Measurements from ENCODE around the gene HELZ2. TPM values are rescaled to one million over a fixed set of nuclear protein-coding genes. Genes with fewer than 3 reads are reported as not detected.

Gene HELZ2
- total RNA-seq, 4 donors from 2014 or later: 3.5 to 41.9 (median 22.1) TPM

GRCh38 chr20:63551068-63551467 is 23.0 kb downstream of the HELZ2 start:
- Histone ChIP-seq H3K9me3 (no peaks in the 10 kb centered on the region), H3K4me3 (no peak overlapping the region), H3K4me1 (peaks cover 0 to 8% of the 10 kb centered on the region in 2 donors), H3K27ac (no peak overlapping the region), H3K27me3 (no peaks in the 10 kb centered on the region), H3K36me3 (no peaks in the 10 kb centered on the region)
- no peak for DNase-seq
- TF ChIP-seq, protein P1, sequence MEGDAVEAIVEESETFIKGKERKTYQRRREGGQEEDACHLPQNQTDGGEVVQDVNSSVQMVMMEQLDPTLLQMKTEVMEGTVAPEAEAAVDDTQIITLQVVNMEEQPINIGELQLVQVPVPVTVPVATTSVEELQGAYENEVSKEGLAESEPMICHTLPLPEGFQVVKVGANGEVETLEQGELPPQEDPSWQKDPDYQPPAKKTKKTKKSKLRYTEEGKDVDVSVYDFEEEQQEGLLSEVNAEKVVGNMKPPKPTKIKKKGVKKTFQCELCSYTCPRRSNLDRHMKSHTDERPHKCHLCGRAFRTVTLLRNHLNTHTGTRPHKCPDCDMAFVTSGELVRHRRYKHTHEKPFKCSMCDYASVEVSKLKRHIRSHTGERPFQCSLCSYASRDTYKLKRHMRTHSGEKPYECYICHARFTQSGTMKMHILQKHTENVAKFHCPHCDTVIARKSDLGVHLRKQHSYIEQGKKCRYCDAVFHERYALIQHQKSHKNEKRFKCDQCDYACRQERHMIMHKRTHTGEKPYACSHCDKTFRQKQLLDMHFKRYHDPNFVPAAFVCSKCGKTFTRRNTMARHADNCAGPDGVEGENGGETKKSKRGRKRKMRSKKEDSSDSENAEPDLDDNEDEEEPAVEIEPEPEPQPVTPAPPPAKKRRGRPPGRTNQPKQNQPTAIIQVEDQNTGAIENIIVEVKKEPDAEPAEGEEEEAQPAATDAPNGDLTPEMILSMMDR (IDR thresholded peaks at IDR 0.05): no peak
- TF ChIP-seq POLR2A (IDR thresholded peaks at IDR 0.05): no peak
- intact Hi-C loops (cut with DNase I; ENCODE audit: low total_unique reads): no loop called here

- DNase-seq: no peak
- Histone ChIP-seq H3K27me3 (no peaks in the 10 kb centered on the region), H3K27ac (no peak overlapping the region), H3K36me3 (no peaks in the 10 kb centered on the region), H3K4me3 (no peak overlapping the region), H3K9me3 (no peaks in the 10 kb centered on the region), H3K4me1 (peaks cover 0 to 8% of the 10 kb centered on the region in 2 donors)
- intact Hi-C loops (cut with DNase I; ENCODE audit: low total_unique reads): no loop called here
- no peak for TF ChIP-seq POLR2A (IDR thresholded peaks at IDR 0.05)
- TF ChIP-seq, protein P1 (IDR thresholded peaks at IDR 0.05): no peak
Measured at GRCh38 chr20:63549679-63550282, 24.3 kb downstream of the HELZ2 start.

DNA sequence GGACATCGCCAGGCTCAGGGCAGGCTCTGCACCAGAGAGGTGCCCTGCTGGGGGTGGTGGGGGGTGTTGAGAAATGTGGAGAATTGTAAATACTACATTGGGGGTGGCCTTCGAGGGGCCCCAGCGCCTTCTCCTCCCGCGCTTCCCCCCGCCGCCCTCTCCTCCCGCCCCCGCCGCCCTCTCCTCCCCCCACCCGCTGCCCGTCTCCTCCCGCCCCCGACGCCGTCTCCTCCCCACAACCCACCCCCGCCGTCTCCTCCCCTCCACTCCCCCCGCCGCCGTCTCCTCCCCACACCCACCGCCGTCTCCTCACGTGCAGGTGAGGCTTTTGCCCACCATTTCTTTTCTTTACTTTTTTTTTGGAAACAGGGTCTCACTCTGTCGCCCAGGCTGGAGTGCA is 25.0 kb downstream of the HELZ2 start:
- TF ChIP-seq, protein P1 (IDR thresholded peaks at IDR 0.05): no peak
- TF ChIP-seq POLR2A (IDR thresholded peaks at IDR 0.05): no peak
- H3K9me3 ChIP-seq: no peaks in the 10 kb centered on the region
- no peak overlapping the region for H3K4me3 ChIP-seq
- peaks cover 0 to 4% of the 10 kb centered on the region in 2 donors for H3K4me1 ChIP-seq
- intact Hi-C loops (cut with DNase I; ENCODE audit: low total_unique reads): no loop called here
- H3K27ac ChIP-seq: no peak overlapping the region
- no peaks in the 10 kb centered on the region for H3K36me3 ChIP-seq
- no peaks in the 10 kb centered on the region for H3K27me3 ChIP-seq
- DNase-seq: no peak

- Histone ChIP-seq H3K27ac (no peak overlapping the region), H3K4me3 (no peak overlapping the region), H3K9me3 (no peaks in the 10 kb centered on the region), H3K4me1 (no peaks in the 10 kb centered on the region), H3K27me3 (no peaks in the 10 kb centered on the region), H3K36me3 (no peaks in the 10 kb centered on the region)
- intact Hi-C loops (cut with DNase I; ENCODE audit: low total_unique reads): no loop called here
- TF ChIP-seq, protein P1 (IDR thresholded peaks at IDR 0.05): no peak
- TF ChIP-seq POLR2A (IDR thresholded peaks at IDR 0.05): no peak
- no peak for DNase-seq
Measured at GRCh38 chr20:63548542-63548941, 25.5 kb downstream of the HELZ2 start.

DNA sequence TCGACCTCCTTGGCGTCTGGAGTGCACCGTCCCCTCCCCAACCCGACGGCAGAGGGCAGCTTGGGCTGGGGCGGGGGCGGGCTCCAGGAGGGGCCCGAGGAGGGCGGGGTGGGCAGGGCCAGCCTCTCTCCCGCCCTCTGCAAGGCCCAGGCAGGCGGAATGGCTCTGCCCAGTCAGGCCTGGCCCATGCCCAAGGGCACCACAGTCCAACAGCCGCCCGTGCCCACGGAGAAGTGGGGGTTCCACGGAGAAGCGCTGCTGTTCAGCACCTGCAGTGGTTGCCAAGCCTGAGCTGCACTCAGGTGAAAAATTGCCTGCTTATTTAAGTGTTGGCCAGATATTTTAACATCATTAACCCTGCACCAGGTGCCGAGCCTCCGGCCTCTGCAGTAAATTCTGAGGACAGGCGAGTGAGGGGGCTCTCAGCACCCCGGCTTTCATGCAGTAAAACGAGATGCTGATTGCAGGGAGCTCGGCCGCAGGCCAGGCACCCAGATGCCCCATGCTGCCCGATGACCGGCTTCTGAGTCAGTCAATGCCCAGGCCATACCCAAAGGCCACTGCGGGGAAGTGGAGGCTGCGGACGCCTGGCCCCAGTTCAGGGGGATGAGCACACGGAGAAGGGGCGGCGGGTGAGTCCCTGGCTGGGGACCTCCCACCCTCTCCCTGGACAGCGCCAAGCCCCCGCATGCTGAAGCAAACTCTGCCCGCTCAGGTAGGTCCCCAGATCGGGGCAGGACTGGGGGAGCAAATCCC is 26.1 kb downstream of the HELZ2 start, which contains the start of gene SRMS:
Gene SRMS (minus strand): TSS at position 25 of the 756 bp plus-strand sequence. CDS start 286 bp downstream, outside the sequence.
- no peak within 1 kb of the TSS for H3K4me3 ChIP-seq
- H3K27ac ChIP-seq: no peak within 1 kb of the TSS
- H3K27me3 ChIP-seq: no peaks in the 10 kb centered on the region
- no peaks in the 10 kb centered on the region for H3K36me3 ChIP-seq
- no peaks in the 10 kb centered on the region for H3K4me1 ChIP-seq
- intact Hi-C loops (cut with DNase I; ENCODE audit: low total_unique reads): no loop called here
- TF ChIP-seq POLR2A (IDR thresholded peaks at IDR 0.05): no peak
- TF ChIP-seq, protein P1 (IDR thresholded peaks at IDR 0.05): no peak
- DNase-seq: no peak
- H3K9me3 ChIP-seq: no peaks in the 10 kb centered on the region
